ENCODE measurements around the gene GBX1.
A peak's percentile ranks its signal among the peaks of the same experiment; 100 is the strongest.

Gene GBX1

DNA sequence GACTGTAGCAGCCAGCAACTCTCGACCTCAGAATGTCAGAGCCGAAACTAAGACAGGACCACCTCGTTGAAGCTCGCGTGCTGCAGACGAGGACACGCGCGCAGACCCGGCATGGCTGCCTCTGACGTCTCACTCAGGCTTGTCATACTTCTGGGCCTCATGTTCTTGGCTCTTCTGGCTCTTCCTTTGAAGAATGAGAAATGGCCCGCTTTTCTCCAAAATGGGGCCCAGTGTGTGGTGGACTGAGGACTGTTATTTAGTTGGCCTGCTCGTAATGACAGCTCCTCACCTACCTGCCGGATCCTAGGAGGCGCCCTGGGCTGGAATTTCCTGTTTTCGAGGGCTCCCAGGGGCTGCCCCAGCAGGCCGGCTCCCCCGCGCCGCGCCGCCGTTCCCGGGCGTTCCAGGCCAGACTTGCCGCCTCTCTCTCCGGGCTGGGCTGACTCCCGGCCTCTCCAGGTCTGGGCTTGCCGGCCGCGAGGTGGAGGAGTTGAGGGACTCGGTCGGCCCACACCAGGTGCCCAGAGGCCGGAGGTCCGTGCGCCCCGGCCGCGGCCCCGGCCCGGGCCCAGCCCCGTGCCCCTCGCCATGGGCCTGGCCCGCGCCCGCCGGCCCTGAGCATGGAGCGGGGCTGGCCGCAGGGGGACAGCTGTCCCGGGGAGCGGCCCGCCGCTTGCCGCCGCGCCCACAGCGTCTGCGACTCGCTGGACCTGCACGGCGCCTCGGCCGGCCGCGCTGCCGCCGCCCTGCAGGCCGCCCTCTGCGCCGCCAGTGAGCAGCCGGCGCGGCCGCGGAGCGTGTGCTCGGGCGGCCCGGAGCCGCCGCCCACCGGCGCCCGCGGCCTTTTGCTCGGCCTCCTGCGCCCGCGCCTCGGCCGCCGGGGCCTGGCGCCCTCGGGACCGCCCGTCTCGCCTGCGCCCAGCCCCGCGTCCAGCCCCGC lies 53.1 kb downstream of the GBX1 start:
- peak overlapping the region; percentile 44 for H3K4me3 ChIP-seq (ENCODE audit: low read depth, low read length)
- DNase-seq (ENCODE audit: low read depth), result peak; percentile 67
- TF ChIP-seq, protein P1, sequence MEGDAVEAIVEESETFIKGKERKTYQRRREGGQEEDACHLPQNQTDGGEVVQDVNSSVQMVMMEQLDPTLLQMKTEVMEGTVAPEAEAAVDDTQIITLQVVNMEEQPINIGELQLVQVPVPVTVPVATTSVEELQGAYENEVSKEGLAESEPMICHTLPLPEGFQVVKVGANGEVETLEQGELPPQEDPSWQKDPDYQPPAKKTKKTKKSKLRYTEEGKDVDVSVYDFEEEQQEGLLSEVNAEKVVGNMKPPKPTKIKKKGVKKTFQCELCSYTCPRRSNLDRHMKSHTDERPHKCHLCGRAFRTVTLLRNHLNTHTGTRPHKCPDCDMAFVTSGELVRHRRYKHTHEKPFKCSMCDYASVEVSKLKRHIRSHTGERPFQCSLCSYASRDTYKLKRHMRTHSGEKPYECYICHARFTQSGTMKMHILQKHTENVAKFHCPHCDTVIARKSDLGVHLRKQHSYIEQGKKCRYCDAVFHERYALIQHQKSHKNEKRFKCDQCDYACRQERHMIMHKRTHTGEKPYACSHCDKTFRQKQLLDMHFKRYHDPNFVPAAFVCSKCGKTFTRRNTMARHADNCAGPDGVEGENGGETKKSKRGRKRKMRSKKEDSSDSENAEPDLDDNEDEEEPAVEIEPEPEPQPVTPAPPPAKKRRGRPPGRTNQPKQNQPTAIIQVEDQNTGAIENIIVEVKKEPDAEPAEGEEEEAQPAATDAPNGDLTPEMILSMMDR (conservative IDR thresholded peaks at IDR 0.05; ENCODE audit: low read depth, low read length), result no peak

DNA sequence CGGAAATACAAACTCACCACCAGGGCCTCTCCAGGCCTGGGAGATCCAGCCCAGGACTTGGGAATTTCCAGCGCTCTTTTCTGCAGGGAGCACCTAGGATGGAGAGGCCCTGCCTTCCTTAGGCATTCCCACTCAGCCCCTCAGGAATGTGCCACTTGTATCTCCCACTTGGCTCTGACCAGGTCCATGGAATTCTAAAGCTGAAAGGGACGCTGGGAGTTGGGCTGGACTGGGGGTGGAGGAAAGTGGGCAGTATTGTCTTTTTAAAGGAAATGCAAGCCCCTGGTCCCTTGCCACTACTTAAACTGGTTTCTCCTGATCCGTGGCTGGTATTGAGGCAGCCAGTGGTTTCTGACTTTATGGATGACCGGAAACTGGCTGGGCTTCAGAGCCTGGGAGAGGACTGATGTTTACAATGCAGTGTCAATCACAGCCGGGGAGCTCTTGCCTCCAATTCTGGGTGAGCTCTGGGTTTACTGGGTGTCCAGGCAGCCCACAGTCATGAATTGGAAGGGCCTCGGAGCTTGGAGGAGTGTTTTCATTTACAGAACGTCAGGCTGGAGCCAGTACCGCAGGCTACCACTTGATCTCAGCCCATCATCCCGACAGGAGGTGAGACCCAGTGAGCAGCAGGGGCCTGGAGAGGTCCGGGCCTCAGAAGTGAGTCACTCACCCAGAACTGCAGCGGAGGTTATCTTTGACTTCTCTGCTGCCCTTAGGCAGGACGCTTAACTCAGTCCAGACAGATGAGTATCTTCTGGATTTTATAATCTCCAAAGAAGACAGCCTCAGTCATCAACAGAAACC lies 53.9 kb downstream of the GBX1 start:
- no peak overlapping the region for H3K4me3 ChIP-seq (ENCODE audit: low read depth, low read length)
- DNase-seq (ENCODE audit: low read depth), result peak; percentile 77
- TF ChIP-seq, protein P1 (conservative IDR thresholded peaks at IDR 0.05; ENCODE audit: low read depth, low read length), result peak; percentile 37

DNA sequence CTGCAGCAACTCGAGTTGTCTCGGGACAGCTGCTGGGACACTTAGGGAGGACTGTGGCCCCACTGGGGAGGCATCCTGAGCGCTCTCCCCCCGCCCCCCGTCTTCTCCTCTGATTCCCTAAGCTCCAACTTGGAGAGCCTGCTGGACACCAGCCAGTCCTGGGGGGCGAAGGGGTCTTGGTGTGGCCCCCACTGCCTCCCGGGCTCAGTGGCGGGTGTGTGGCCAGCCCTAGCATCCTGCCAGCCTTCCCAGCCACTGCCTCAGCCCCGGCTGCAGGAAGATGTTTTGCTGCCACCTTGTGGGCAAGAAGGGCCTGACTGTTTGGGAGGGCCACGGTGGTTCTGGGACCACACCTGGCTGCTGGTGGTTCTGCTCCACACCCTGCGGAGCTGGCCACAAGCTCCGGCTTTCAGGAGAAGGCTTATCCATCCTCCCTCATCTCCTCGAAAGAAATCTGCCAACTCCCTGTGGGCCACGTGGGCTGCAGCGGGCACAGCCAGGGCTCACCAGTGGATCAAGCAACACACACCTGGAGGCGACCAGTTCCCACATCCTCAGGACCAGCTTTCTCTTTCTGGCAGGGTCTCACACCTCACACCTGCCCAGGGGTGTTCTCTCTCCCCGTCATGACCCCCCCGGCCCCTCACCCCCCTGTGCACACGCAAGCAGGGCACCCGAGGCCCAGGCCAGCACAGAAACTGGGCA lies 56.4 kb downstream of the GBX1 start:
- peak; percentile 80 for DNase-seq (ENCODE audit: low read depth)
- no peak overlapping the region for H3K4me3 ChIP-seq (ENCODE audit: low read depth, low read length)
- TF ChIP-seq, protein P1 (conservative IDR thresholded peaks at IDR 0.05; ENCODE audit: low read depth, low read length), result peak; percentile 87

DNA sequence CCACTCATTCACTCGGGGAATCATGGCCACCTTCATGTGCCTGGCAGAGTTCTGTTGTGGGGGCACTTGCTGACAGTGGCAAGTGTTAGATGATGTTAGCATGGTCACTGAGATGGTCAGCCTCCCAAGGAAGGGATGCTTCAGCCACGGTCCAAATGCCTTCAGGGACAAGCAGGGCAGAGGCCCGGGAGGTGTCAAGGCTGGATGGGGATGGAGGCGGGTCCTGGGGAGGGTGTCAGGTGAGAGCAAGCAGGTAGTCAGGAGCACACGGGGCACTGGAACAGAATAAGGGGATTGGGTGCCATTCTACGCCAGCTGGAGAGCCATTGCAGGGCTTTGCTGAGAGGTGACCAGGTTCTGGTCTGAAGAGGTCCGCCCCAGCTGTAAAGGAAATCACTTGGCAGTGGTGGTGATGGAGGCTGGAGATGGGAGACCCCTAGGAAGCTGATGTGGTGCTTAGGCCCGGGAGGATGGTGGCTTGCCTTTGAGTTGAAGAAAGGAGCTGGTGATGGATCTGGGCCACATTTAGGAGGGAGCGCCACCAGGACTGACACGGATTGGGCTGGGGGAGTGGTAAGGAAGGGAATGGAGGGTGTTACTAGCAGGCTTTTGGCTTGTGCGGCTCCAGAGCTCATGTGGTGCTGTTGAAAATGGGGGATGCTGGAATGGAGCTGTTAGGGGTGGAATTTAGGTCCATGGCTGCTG lies 57.1 kb downstream of the GBX1 start:
- no peak overlapping the region for H3K4me3 ChIP-seq (ENCODE audit: low read depth, low read length)
- DNase-seq (ENCODE audit: low read depth), result no peak
- TF ChIP-seq, protein P1 (conservative IDR thresholded peaks at IDR 0.05; ENCODE audit: low read depth, low read length), result no peak

DNA sequence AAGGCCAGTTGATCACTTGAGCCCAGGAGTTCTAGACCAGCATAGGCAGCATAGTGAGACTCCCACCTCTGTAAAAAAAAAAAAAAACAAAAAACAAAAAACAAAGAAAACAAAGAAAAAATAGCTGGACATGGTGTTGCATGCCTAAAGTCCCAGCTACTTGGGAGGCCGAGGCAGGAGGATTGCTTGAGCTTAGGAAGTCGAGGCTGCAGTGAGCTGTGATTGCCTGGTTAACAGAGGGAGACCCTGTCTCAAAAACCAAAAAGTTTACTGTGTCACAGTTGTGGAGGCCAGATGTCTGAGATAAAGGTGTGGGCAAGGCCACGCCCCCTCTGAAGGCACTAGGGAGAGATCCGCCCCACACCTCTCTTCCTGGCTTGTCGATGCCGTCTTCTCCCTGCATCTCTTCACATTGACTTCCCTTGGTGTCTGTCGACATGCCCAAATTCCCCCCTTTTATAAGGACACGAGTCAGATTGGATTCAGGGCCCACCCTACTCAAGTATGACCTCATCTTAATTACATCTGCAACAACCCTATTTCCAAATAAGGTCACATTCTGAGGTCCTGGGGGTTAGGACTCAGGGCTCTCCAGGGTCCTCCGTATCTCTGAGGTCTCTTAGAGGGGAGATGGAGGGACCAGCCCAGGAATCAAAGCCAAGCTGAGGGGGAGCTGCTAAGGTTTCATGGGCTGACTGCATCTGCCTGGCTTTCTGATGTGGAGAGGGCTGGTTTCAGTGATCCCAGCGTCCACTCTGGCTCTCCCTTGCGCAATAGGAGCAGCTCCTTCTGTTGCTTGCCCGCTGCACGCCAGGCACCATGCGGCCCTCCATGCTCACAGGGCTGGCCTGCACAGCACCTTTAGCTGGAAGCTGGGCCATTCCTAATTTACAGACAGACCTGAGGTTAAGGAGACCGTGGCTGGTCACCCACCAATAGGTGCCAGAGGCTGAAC lies 58.1 kb downstream of the GBX1 start:
- DNase-seq (ENCODE audit: low read depth), result peak; percentile 37
- TF ChIP-seq, protein P1 (conservative IDR thresholded peaks at IDR 0.05; ENCODE audit: low read depth, low read length), result no peak
- H3K4me3 ChIP-seq (ENCODE audit: low read depth, low read length), result no peak overlapping the region

Measured in choroid plexus epithelial cell (primary cell).